T-cell (primary cell): ENCODE measurements around the gene ELMOD3. TPM values are rescaled to one million over a fixed set of nuclear protein-coding genes. Genes with fewer than 3 reads are reported as not detected.

Experiments
- ATAC-seq, 4 experiments: fragments of 200-7000 bp in 3 of 4; fragments of 150-1000 bp in 1 of 4; cut with Tn5 transposase; replicated peaks in 1 of 4; 1 replicate in 3 of 4; 2 replicates in 1 of 4; pipeline ENCODE4 v1.10.0; 2021; ENCODE audit warnings: moderate library complexity in 3 of 4, mild to moderate bottlenecking in 2 of 4, moderate number of reproducible peaks in 1 of 4
- CTCF ChIA-PET, 2 donors: fragments of 300-600 bp; sonication (Branson Sonifier 250); formaldehyde crosslinking; loops; one replicate each; lab custom pipeline; 2022; ENCODE audit warnings: antibody characterized with exemption in 2 of 2; lab: Charles Lee
- POLR2A ChIA-PET, 2 donors: fragments of 300-600 bp; sonication (Branson Sonifier 250); formaldehyde crosslinking; loops; one replicate each; lab custom pipeline; 2022; ENCODE audit warnings: antibody characterized with exemption in 2 of 2; lab: Charles Lee
- DNase-seq, 35 experiments: peaks; one replicate each; pipeline versions ENCODE4 v3.0.0 to v3.0.0-alpha.2; 2013 to 2023
- H3K27ac ChIP-seq: one replicate; pipeline ENCODE4 v1.5.1; 2013; ENCODE audit warnings: low read length
- H3K27me3 ChIP-seq, 2 experiments: replicated peaks in 1 of 2; 1 replicate in 1 of 2; 2 replicates in 1 of 2; pipeline versions ENCODE4 v1.6.1 to v1.7.0; 2013; ENCODE audit warnings: low read length in 1 of 2, mixed read lengths in 1 of 2; ENCODE audit not compliant: control insufficient read depth in 2 of 2, insufficient read depth in 2 of 2; ENCODE audit errors: extremely low read depth in 1 of 2
- H3K36me3 ChIP-seq, 2 donors: 1 replicate in 1 of 2; 2 replicates in 1 of 2; pipeline versions ENCODE4 v1.6.1 to v1.7.0; 2013; ENCODE audit warnings: low read length in 1 of 2; ENCODE audit not compliant: control insufficient read depth in 2 of 2, insufficient read depth in 1 of 2; ENCODE audit errors: extremely low read depth in 1 of 2
- H3K4me1 ChIP-seq, 2 experiments: 1 replicate in 1 of 2; 2 replicates in 1 of 2; pipeline versions ENCODE4 v1.6.1 to v1.7.0; 2013; ENCODE audit warnings: low read length in 2 of 2, mixed read lengths in 1 of 2; ENCODE audit not compliant: insufficient read depth in 2 of 2, control insufficient read depth in 1 of 2; ENCODE audit errors: extremely low read depth in 1 of 2
- H3K4me3 ChIP-seq, 2 donors: 1 replicate in 1 of 2; 2 replicates in 1 of 2; pipeline versions ENCODE4 v1.5.1 to v1.7.0; 2013; ENCODE audit warnings: mild to moderate bottlenecking in 2 of 2, low read length in 1 of 2, moderate library complexity in 1 of 2; ENCODE audit not compliant: control insufficient read depth in 1 of 2; ENCODE audit errors: extremely low read depth in 1 of 2
- H3K9me3 ChIP-seq: 2 replicates; pipeline ENCODE4 v1.7.0; 2013
- H3K27ac Mint-ChIP-seq, 2 donors: one replicate each; pipeline ENCODE4 v1.8.0; 2020 to 2021; ENCODE audit warnings: mild to moderate bottlenecking in 2 of 2, mixed read lengths in 2 of 2
- H3K27me3 Mint-ChIP-seq, 2 donors: one replicate each; pipeline ENCODE4 v1.8.0; 2021 to 2022; ENCODE audit warnings: mixed read lengths in 2 of 2
- H3K36me3 Mint-ChIP-seq: one replicate; pipeline ENCODE4 v1.8.0; 2021; ENCODE audit warnings: mixed read lengths
- H3K4me1 Mint-ChIP-seq, 3 donors: one replicate each; pipeline ENCODE4 v1.8.0; 2020 to 2022; ENCODE audit warnings: mixed read lengths in 3 of 3, mild to moderate bottlenecking in 1 of 3
- H3K4me3 Mint-ChIP-seq, 3 donors: one replicate each; pipeline ENCODE4 v1.8.0; 2020 to 2022; ENCODE audit warnings: mild to moderate bottlenecking in 3 of 3, mixed read lengths in 3 of 3, moderate library complexity in 3 of 3
- H3K9me3 Mint-ChIP-seq, 3 donors: one replicate each; pipeline ENCODE4 v1.8.0; 2020 to 2022; ENCODE audit warnings: mixed read lengths in 3 of 3
- WGBS: methylation state at CpG from one replicate; pipeline ENCODE4 v1.1.5; 2013; ENCODE audit warnings: missing lambda C conversion rate; ENCODE audit not compliant: insufficient coverage; 5-methylcytosine and 5-hydroxymethylcytosine counted together
- total RNA-seq, 35 experiments: library from RNA in 6 of 35; stranded (reverse) in 6 of 35; fragments of 120-200 nt in 1 of 35; gene quantifications; one replicate each; pipeline versions ENCODE4 v1.2.1 to v1.2.4 and lab custom pipeline; 2013 to 2026

The ELMOD3 gene
- total RNA-seq, 5 donors from 2014 or later (not counting 1 experiment from before 2014, with no cell fraction given), result 18.8 to 30.9 (median 25.2) TPM

GRCh38 chr2:85394976-85395375, 40.4 kb downstream of the ELMOD3 start:
- Mint-ChIP-seq H3K4me3 (no peak overlapping the region), H3K36me3 (peaks cover 24% of the 10 kb centered on the region), H3K9me3 (no peaks in the 10 kb centered on the region), H3K4me1 (peaks cover 6 to 21% (median 17%) of the 10 kb centered on the region in 3 donors), H3K27ac (peak overlapping the region in 1 of 2 donors; percentile 55), H3K27me3 (no peaks in the 10 kb centered on the region)
- peaks cover 7 to 15% of the 10 kb centered on the region in 2 donors for H3K36me3 ChIP-seq
- WGBS, result 83% methylated on average over 6 of the region's 6 CpGs
- H3K27me3 ChIP-seq, result no peaks in the 10 kb centered on the region
- no peaks in the 10 kb centered on the region for H3K9me3 ChIP-seq
- H3K4me3 ChIP-seq, result no peak overlapping the region
- CTCF ChIA-PET, result interaction anchor here in 1 of 2 donors (0.9 kb wide), 1 partner anchor 25 kb away, joined by 5 read pairs; no protein-coding TSS in a partner anchor
- POLR2A ChIA-PET, result interaction anchor here in 1 of 2 donors (0.5 kb wide), 1 partner anchor 9 kb away, joined by 7 read pairs; no protein-coding TSS in a partner anchor
- DNase-seq (no peak), ATAC-seq (no peak)
- peaks cover 2 to 15% of the 10 kb centered on the region in 2 experiments for H3K4me1 ChIP-seq
- no peak overlapping the region for H3K27ac ChIP-seq

- ATAC-seq (no peak), DNase-seq (no peak)
- Mint-ChIP-seq H3K4me1 (peaks cover 6 to 20% (median 17%) of the 10 kb centered on the region in 3 donors), H3K36me3 (peaks cover 25% of the 10 kb centered on the region), H3K27ac (peak overlapping the region in 1 of 2 donors; percentile 28), H3K27me3 (no peaks in the 10 kb centered on the region), H3K4me3 (no peak overlapping the region), H3K9me3 (no peaks in the 10 kb centered on the region)
- peaks cover 8 to 9% of the 10 kb centered on the region in 2 donors for H3K36me3 ChIP-seq
- no peaks in the 10 kb centered on the region for H3K27me3 ChIP-seq
- H3K27ac ChIP-seq, result no peak overlapping the region
- H3K9me3 ChIP-seq, result no peaks in the 10 kb centered on the region
- 98% methylated on average over 7 of the region's 14 CpGs for WGBS
- no peak overlapping the region for H3K4me3 ChIP-seq
- POLR2A ChIA-PET, result interaction anchor here in 1 of 2 donors (0.6 kb wide), 1 partner anchor 87 kb away, joined by 8 read pairs; no protein-coding TSS in a partner anchor
- CTCF ChIA-PET, result no interaction called here
- peaks cover 2 to 15% of the 10 kb centered on the region in 2 experiments for H3K4me1 ChIP-seq
Observed at GRCh38 chr2:85395912-85396475, 41.4 kb downstream of the ELMOD3 start.

GRCh38 chr2:85396531-85397470, 42.2 kb downstream of the ELMOD3 start:
- Mint-ChIP-seq H3K36me3 (peaks cover 26% of the 10 kb centered on the region), H3K27ac (peak overlapping the region; percentile 28 to 59), H3K4me1 (peaks cover 2 to 13% (median 9%) of the 10 kb centered on the region in 3 donors), H3K27me3 (no peaks in the 10 kb centered on the region), H3K4me3 (no peak overlapping the region), H3K9me3 (no peaks in the 10 kb centered on the region)
- Histone ChIP-seq H3K27ac (no peak overlapping the region), H3K27me3 (no peaks in the 10 kb centered on the region), H3K9me3 (no peaks in the 10 kb centered on the region), H3K4me1 (peaks cover 2 to 10% of the 10 kb centered on the region in 2 experiments), H3K4me3 (no peak overlapping the region), H3K36me3 (peaks cover 8 to 9% of the 10 kb centered on the region in 2 donors)
- 100% methylated on average over 1 of the region's 5 CpGs for WGBS
- ChIA-PET POLR2A (interaction anchor here in 1 of 2 donors (0.6 kb wide), 1 partner anchor 46 kb away, joined by 3 read pairs; no protein-coding TSS in a partner anchor), CTCF (no interaction called here)
- ATAC-seq (no peak), DNase-seq (no peak)

GRCh38 chr2:85397925-85398331, 43.4 kb downstream of the ELMOD3 start:
- H3K4me1 ChIP-seq, result no peaks in the 10 kb centered on the region
- H3K27ac ChIP-seq, result no peak overlapping the region
- H3K9me3 Mint-ChIP-seq, result peaks cover 0 to under 1% (median 0%) of the 10 kb centered on the region in 3 donors
- ATAC-seq, result no peak
- CTCF ChIA-PET, result no interaction called here
- DNase-seq, result no peak
- H3K4me3 ChIP-seq, result no peak overlapping the region
- no peaks in the 10 kb centered on the region for H3K9me3 ChIP-seq
- no peaks in the 10 kb centered on the region for H3K27me3 Mint-ChIP-seq
- H3K36me3 Mint-ChIP-seq, result peaks cover 31% of the 10 kb centered on the region
- peaks cover 6 to 9% of the 10 kb centered on the region in 2 donors for H3K36me3 ChIP-seq
- peaks cover 0 to 9% (median 6%) of the 10 kb centered on the region in 3 donors for H3K4me1 Mint-ChIP-seq
- H3K27me3 ChIP-seq, result no peaks in the 10 kb centered on the region
- no peak overlapping the region for H3K4me3 Mint-ChIP-seq
- WGBS, result 83% methylated on average over 1 of the region's 4 CpGs
- H3K27ac Mint-ChIP-seq, result no peak overlapping the region
- POLR2A ChIA-PET, result no interaction called here

GRCh38 chr2:85398426-85399182, 44.0 kb downstream of the ELMOD3 start:
- Histone ChIP-seq H3K27me3 (no peaks in the 10 kb centered on the region), H3K36me3 (peaks cover 6 to 9% of the 10 kb centered on the region in 2 donors), H3K4me3 (no peak overlapping the region), H3K4me1 (no peaks in the 10 kb centered on the region), H3K9me3 (no peaks in the 10 kb centered on the region), H3K27ac (no peak overlapping the region)
- POLR2A ChIA-PET, result no interaction called here
- Mint-ChIP-seq H3K9me3 (peaks cover 0 to 5% (median 2%) of the 10 kb centered on the region in 3 donors), H3K36me3 (peaks cover 34% of the 10 kb centered on the region), H3K4me3 (no peak overlapping the region), H3K27me3 (no peaks in the 10 kb centered on the region), H3K27ac (peak overlapping the region in 1 of 2 donors; percentile 31), H3K4me1 (peaks cover 0 to 6% (median 5%) of the 10 kb centered on the region in 3 donors)
- no peak for DNase-seq
- 94% methylated on average over 8 of the region's 8 CpGs for WGBS
- peak in 1 of 4 experiments; percentile 19 for ATAC-seq
- CTCF ChIA-PET, result no interaction called here

- Histone ChIP-seq H3K27me3 (no peaks in the 10 kb centered on the region), H3K36me3 (peaks cover 6 to 9% of the 10 kb centered on the region in 2 donors), H3K9me3 (no peaks in the 10 kb centered on the region), H3K4me3 (no peak overlapping the region), H3K27ac (no peak overlapping the region), H3K4me1 (no peaks in the 10 kb centered on the region)
- peak overlapping the region in 1 of 2 donors; percentile 31 for H3K27ac Mint-ChIP-seq
- ATAC-seq, result no peak
- H3K27me3 Mint-ChIP-seq, result no peaks in the 10 kb centered on the region
- no peak overlapping the region for H3K4me3 Mint-ChIP-seq
- peaks cover 34% of the 10 kb centered on the region for H3K36me3 Mint-ChIP-seq
- H3K4me1 Mint-ChIP-seq, result peaks cover 0 to 6% (median 3%) of the 10 kb centered on the region in 3 donors
- DNase-seq, result no peak
- H3K9me3 Mint-ChIP-seq, result peaks cover 0 to 10% (median 4%) of the 10 kb centered on the region in 3 donors
- POLR2A ChIA-PET, result no interaction called here
- WGBS, result 95% methylated on average over 7 of the region's 8 CpGs
- CTCF ChIA-PET, result no interaction called here
Observed at GRCh38 chr2:85399183-85399455, 44.5 kb downstream of the ELMOD3 start.
